Measurements from ENCODE around the gene THBS1.

GRCh38 chr15:39573844-39574243 lies 7.0 kb upstream of the THBS1 start:
- TF ChIP-seq, protein P1, sequence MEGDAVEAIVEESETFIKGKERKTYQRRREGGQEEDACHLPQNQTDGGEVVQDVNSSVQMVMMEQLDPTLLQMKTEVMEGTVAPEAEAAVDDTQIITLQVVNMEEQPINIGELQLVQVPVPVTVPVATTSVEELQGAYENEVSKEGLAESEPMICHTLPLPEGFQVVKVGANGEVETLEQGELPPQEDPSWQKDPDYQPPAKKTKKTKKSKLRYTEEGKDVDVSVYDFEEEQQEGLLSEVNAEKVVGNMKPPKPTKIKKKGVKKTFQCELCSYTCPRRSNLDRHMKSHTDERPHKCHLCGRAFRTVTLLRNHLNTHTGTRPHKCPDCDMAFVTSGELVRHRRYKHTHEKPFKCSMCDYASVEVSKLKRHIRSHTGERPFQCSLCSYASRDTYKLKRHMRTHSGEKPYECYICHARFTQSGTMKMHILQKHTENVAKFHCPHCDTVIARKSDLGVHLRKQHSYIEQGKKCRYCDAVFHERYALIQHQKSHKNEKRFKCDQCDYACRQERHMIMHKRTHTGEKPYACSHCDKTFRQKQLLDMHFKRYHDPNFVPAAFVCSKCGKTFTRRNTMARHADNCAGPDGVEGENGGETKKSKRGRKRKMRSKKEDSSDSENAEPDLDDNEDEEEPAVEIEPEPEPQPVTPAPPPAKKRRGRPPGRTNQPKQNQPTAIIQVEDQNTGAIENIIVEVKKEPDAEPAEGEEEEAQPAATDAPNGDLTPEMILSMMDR (IDR thresholded peaks at IDR 0.05), result no peak
- no peak for TF ChIP-seq POLR2A (IDR thresholded peaks at IDR 0.05)

All from uterus (tissue), 2 donors.